GM19193 (cell line): Measurements from ENCODE around the gene GRIFIN.

Experiments used
- POLR2A ChIP-seq: IDR thresholded peaks from 4 replicates; pipeline ENCODE4 v1.6.1; 2011; ENCODE audit not compliant: insufficient read depth, insufficient read length; ENCODE audit errors: extremely low read depth

The GRIFIN gene

GRCh38 chr7:2443491-2443890, 32.7 kb downstream of the GRIFIN start:
- TF ChIP-seq POLR2A: no peak

DNA sequence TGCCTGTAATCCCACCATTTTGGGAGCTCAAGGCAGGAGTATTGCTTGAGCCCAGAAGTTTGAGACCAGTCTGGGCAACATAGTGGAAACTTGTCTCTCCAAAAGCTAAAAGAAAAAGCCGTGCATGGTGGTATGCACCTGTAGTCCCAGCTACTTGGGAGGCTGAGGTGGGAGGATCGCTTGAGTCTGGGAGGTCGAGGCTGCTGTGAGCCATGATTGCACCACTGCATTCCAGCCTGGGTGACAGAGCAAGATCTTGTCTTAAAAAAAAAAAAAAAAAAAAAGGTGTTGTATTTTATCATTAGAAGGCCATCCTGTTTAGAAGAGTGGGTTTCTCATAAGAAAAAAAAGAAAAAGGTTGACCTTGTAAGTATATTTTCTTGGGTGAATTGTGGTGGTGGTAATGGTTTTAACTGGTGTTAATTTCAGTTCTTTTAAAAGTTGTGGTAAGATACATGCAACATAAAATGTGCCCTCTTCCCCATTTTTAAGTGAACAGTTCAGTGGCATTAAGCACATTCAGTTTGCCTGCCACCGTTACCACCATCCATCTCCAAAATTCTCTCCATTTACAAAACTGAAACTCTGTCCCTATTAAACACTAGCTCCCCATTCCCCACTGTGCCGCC, 34.7 kb downstream of the GRIFIN start:
- no peak for TF ChIP-seq POLR2A

- no peak for TF ChIP-seq POLR2A
Observed at GRCh38 chr7:2440608-2441245, 35.5 kb downstream of the GRIFIN start.

- TF ChIP-seq POLR2A: no peak
Observed at GRCh38 chr7:2438775-2439174, 37.4 kb downstream of the GRIFIN start.

GRCh38 chr7:2438186-2438585, 38.0 kb downstream of the GRIFIN start:
- no peak for TF ChIP-seq POLR2A

DNA sequence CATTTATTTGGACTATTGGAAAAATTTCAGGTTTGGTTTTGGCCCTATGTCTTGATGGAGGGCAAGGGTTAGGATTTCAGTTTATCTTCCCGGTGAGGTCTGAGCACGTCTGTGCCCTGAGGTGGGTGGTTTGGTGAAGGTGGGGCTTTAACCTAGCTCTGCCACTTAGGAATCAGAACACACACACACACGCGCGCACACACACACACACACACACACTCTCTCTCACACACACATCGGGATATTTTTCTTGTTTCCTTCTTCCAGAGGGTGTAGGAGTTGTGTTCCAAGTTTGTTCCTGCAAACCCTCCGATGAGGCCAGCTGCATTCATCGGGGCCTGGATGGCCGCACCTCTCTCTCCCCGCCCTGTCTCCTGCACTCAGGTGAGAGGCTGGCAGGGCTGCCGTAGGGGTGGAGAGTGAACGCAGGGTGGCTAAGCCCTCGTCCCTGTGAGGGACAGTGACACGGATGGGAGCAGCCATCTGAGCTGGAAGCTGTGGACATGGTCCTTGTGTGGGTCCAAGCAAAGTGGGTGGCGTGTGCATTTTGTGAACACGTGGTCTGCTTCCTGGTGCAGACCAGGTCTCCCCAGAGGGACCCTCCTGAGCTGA, 38.6 kb downstream of the GRIFIN start:
- no peak for TF ChIP-seq POLR2A

DNA sequence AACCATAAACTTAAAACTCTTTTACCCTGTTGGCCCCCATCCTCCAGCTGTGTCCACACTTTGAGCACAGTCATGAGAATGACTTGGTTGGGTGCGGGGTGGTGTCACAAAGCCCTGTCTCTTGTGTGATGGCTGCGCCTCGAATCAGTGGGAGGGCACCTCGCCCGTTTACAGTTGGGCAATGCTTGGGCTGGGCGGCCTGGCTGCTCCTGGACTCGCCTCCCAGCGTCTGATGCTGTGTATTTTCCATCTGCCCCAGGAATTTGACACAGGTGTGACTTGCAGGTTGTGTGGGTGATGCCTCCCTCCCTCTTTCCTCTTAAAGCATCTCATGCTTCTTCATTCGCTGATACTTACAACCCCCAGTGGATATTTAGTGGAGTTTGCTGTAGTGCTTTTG, 39.1 kb downstream of the GRIFIN start:
- TF ChIP-seq POLR2A: no peak

GRCh38 chr7:2436341-2437104, 39.7 kb downstream of the GRIFIN start:
- no peak for TF ChIP-seq POLR2A

- TF ChIP-seq POLR2A: no peak
Observed at GRCh38 chr7:2435146-2435545, 41.1 kb downstream of the GRIFIN start.

GRCh38 chr7:2433713-2434550, 42.3 kb downstream of the GRIFIN start:
- TF ChIP-seq POLR2A: no peak

GRCh38 chr7:2432910-2433712, 43.1 kb downstream of the GRIFIN start:
- TF ChIP-seq POLR2A: no peak

- no peak for TF ChIP-seq POLR2A
Observed at GRCh38 chr7:2431260-2431867, 44.8 kb downstream of the GRIFIN start.

GRCh38 chr7:2425749-2426148, 50.4 kb downstream of the GRIFIN start:
- TF ChIP-seq POLR2A: no peak
